Psoas muscle (tissue), 8 donors: ENCODE results near the gene OTUD7B. TPM values are rescaled to one million over a fixed set of nuclear protein-coding genes. Genes with fewer than 3 reads are reported as not detected.

Experiments used
- ATAC-seq, 4 donors: fragments of 200-7000 bp; cut with Tn5 transposase; one replicate each; pipeline ENCODE4 v1.9.1; 2020; ENCODE audit warnings: moderate library complexity in 3 of 4, mild to moderate bottlenecking in 2 of 4
- DNase-seq, 2 donors: peaks; one replicate each; pipeline ENCODE4 v3.0.0-alpha.2; 2020
- H3K27ac ChIP-seq: fragments of 200-600 bp; one replicate; pipeline ENCODE4 v1.8.0; 2022
- H3K27me3 ChIP-seq, 3 donors: fragments of 200-600 bp in 1 of 3; one replicate each; pipeline versions ENCODE4 v1.6.1 to v1.8.0; 2013 to 2022; ENCODE audit warnings: low read length in 2 of 3, mild to moderate bottlenecking in 2 of 3, moderate library complexity in 1 of 3; ENCODE audit not compliant: insufficient read depth in 3 of 3
- H3K36me3 ChIP-seq, 2 donors: fragments of 200-600 bp in 1 of 2; one replicate each; pipeline versions ENCODE4 v1.6.1 to v1.8.0; 2013 to 2022; ENCODE audit warnings: low read depth in 1 of 2, mild to moderate bottlenecking in 1 of 2, moderate library complexity in 1 of 2; ENCODE audit not compliant: insufficient read depth in 1 of 2
- H3K4me1 ChIP-seq: fragments of 200-600 bp; one replicate; pipeline ENCODE4 v1.8.0; 2022
- H3K4me3 ChIP-seq: fragments of 200-600 bp; one replicate; pipeline ENCODE4 v1.8.0; 2022; ENCODE audit warnings: mild to moderate bottlenecking
- H3K9me3 ChIP-seq: fragments of 200-600 bp; one replicate; pipeline ENCODE4 v1.8.0; 2022
- CTCF ChIP-seq: fragments of 200-600 bp; IDR thresholded peaks from one replicate; pipeline ENCODE4 v1.8.0; 2022; ENCODE audit warnings: antibody characterized with exemption
- WGBS, 3 donors: extraction: QIAGEN DNeasy Blood & Tissue Kit; methylation state at CpG; one replicate each; pipeline versions ENCODE4 v1.1.6 to v1.1.7; 2013; 5-methylcytosine and 5-hydroxymethylcytosine counted together
- intact Hi-C, 2 donors: fragments of 100-400 bp; cut with DNase I; formaldehyde crosslinking; loops; one replicate each; pipeline versions ENCODE4 v1.11.0 to v1.14.2; 2022
- polyA plus RNA-seq, 3 donors: library from polyadenylated mRNA; stranded (reverse); fragments of 200-250 nt; gene quantifications; one replicate each; pipeline ENCODE4 v1.2.3, GENCODE V29; 2013
- total RNA-seq, 4 donors: library from RNA; stranded (reverse); fragmentation: NEBNext Ultra II Directional in 2 of 4; extraction: Animal tissue kit (Norgen Biotek cat#: 25700) in 2 of 4; gene quantifications; one replicate each; pipeline versions ENCODE4 v1.2.1 to v1.2.4, GENCODE V29; 2021 to 2023
- donor health status: healthy with polysubstance abuse.
- donor health status: DM: no; HTN: no; CAD: no; lungs with moderate emphysema.
- donor health status: Bipolar disorder and iron deficiency.
- donor health status: healthy.
- donor health status: DM: yes; HTN: yes; CAD: no.
- donor health status: DM: no; HTN: no; CAD: no.
- donor health status: DM: no; HTN: no; CAD: no.
- donor health status: DM: yes; HTN: yes; CAD: no.

Gene OTUD7B
- total and polyA plus RNA-seq, 7 donors, result 6.8 to 62.0 (median 47.4) TPM

- ATAC-seq, result no peak
- H3K9me3 ChIP-seq, result no peaks in the 10 kb centered on the region
- peak overlapping the region; percentile 39 for H3K27ac ChIP-seq
- no peak overlapping the region for H3K4me3 ChIP-seq
- WGBS, 3 donors, result 82 to 90% (median 85%) methylated on average over 6 of the region's 6 CpGs
- TF ChIP-seq CTCF, result no peak
- intact Hi-C loops, result no loop called here
- peaks cover 77% of the 10 kb centered on the region for H3K4me1 ChIP-seq
- peaks cover 3 to 21% of the 10 kb centered on the region in 2 donors for H3K36me3 ChIP-seq
- no peak for DNase-seq
- no peaks in the 10 kb centered on the region for H3K27me3 ChIP-seq
Measured at GRCh38 chr1:149997585-149998262, 12.8 kb downstream of the OTUD7B start.

GRCh38 chr1:149995927-149996326, 14.6 kb downstream of the OTUD7B start:
- peaks cover 67% of the 10 kb centered on the region for H3K4me1 ChIP-seq
- no peaks in the 10 kb centered on the region for H3K27me3 ChIP-seq
- TF ChIP-seq CTCF, result no peak
- intact Hi-C loops, result no loop called here
- H3K4me3 ChIP-seq, result no peak overlapping the region
- no peaks in the 10 kb centered on the region for H3K9me3 ChIP-seq
- DNase-seq (no peak), ATAC-seq (peak in 1 of 4 donors; percentile 48)
- WGBS, 3 donors, result 41 to 60% (median 46%) methylated on average over 2 of the region's 2 CpGs
- H3K27ac ChIP-seq, result peak overlapping the region; percentile 48
- peaks cover 0 to 17% of the 10 kb centered on the region in 2 donors for H3K36me3 ChIP-seq

- peaks cover 57% of the 10 kb centered on the region for H3K4me1 ChIP-seq
- H3K36me3 ChIP-seq, result no peaks in the 10 kb centered on the region
- H3K27me3 ChIP-seq, result no peaks in the 10 kb centered on the region
- TF ChIP-seq CTCF, result no peak
- intact Hi-C loops, result no loop called here
- ATAC-seq (no peak), DNase-seq (no peak)
- no peak overlapping the region for H3K4me3 ChIP-seq
- no peaks in the 10 kb centered on the region for H3K9me3 ChIP-seq
- H3K27ac ChIP-seq, result no peak overlapping the region
Measured at GRCh38 chr1:149993764-149994163, 16.8 kb downstream of the OTUD7B start.

GRCh38 chr1:149993181-149993580, 17.3 kb downstream of the OTUD7B start:
- 40 to 57% (median 41%) methylated on average over 1 of the region's 1 CpG for WGBS, 3 donors
- H3K4me1 ChIP-seq, result peaks cover 57% of the 10 kb centered on the region

More at GRCh38 chr1:149993181-149993580, 17.3 kb downstream of the OTUD7B start:
- no peak for TF ChIP-seq CTCF
- no peak for DNase-seq
- no peak overlapping the region for H3K27ac ChIP-seq
- intact Hi-C loops, result no loop called here
- no peaks in the 10 kb centered on the region for H3K27me3 ChIP-seq
- ATAC-seq, result no peak
- no peaks in the 10 kb centered on the region for H3K9me3 ChIP-seq
- no peak overlapping the region for H3K4me3 ChIP-seq
- no peaks in the 10 kb centered on the region for H3K36me3 ChIP-seq
